ENCODE results near the gene ANKRD28.

- TF ChIP-seq POLR2A (IDR thresholded peaks at IDR 0.05) (no peak), CTCF (IDR thresholded peaks at IDR 0.05) (no peak)
These were observed 152.5 kb downstream of the ANKRD28 start for GRCh38 chr3:15645246-15645645.

All from prostate gland (tissue), 2 donors.